Osteocyte (in vitro differentiated cells): ENCODE results near the gene SQOR. TPM values are rescaled to one million over a fixed set of nuclear protein-coding genes. Genes with fewer than 3 reads are reported as not detected.

ENCODE experiments used
- DNase-seq: peaks from one replicate; pipeline ENCODE4 v3.0.0; 2021; ENCODE audit warnings: mixed read lengths; ENCODE audit not compliant: unreplicated experiment; ENCODE audit errors: extremely low spot score
- H3K27ac Mint-ChIP-seq: one replicate; pipeline ENCODE4 v1.8.0; 2021; ENCODE audit warnings: mild to moderate bottlenecking, mixed read lengths; ENCODE audit not compliant: unreplicated experiment
- H3K27me3 Mint-ChIP-seq: one replicate; pipeline ENCODE4 v1.8.0; 2021; ENCODE audit warnings: mixed read lengths; ENCODE audit not compliant: unreplicated experiment
- H3K36me3 Mint-ChIP-seq: one replicate; pipeline ENCODE4 v1.8.0; 2021; ENCODE audit warnings: mixed read lengths; ENCODE audit not compliant: unreplicated experiment
- H3K4me1 Mint-ChIP-seq: one replicate; pipeline ENCODE4 v1.8.0; 2021; ENCODE audit warnings: mixed read lengths; ENCODE audit not compliant: unreplicated experiment
- H3K4me3 Mint-ChIP-seq: one replicate; pipeline ENCODE4 v1.8.0; 2021; ENCODE audit warnings: mild to moderate bottlenecking, moderate library complexity, mixed read lengths; ENCODE audit not compliant: unreplicated experiment
- H3K9me3 Mint-ChIP-seq: one replicate; pipeline ENCODE4 v1.8.0; 2021; ENCODE audit warnings: mixed read lengths; ENCODE audit not compliant: unreplicated experiment
- total RNA-seq: library from RNA; stranded (reverse); gene quantifications from 2 replicates; pipeline ENCODE4 v1.2.1, GENCODE V29; 2021
- TF ChIP-seq, protein P1 (sequence below): fragments of 200-600 bp; sonication (generic); IDR thresholded peaks from 2 replicates; pipeline ENCODE4 v1.5.0; 2021; ENCODE audit warnings: antibody characterized with exemption, mild to moderate bottlenecking, moderate library complexity

The SQOR gene
- total RNA-seq, 1 donor from 2014 or later, result 22.6 TPM

DNA sequence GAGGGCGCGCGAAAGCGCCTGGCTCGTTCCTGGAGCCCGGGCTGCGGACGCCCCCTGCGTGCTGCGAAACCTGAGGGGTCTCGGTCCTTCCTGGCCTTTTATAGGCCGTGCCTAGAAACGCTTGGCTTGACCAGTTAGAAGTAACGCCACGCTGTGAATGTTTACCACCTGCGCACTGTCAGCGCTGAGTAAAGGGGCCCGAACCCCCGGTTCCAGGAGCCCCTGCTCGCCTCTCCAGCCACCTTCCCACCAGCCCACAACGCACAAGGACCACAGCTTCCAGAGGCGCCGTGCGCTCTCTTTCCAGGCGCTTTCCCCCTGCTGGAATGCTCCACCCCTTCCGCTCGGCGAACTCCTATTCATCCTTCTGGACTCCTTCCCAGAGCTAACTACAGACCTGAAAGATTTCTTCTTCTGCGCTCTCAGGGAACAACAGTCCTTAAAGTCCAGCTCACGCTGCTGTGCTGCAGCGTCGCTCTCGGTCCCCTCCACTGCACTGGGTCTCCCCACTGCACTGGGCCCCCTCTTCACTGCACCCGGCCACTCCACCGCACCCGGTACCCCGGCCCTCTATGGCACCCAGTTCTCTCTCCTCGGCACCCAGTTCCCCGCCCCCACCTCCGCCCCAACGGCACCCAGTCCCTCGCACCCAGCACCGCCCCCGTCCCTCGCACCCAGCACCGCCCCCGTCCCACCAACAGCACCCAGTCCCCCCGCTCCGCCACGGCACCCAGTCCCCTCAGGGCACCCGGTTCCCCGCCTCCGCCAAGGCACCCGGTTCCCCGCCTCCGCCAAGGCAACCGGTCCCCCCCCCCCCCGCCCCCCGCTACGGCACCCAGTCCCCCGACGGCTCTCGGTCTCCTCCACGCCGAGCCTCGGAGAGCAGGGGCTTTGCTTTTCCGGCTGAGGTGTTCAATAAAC is 69.8 kb downstream of the SQOR start:
- H3K4me3 Mint-ChIP-seq, result peak overlapping the region; percentile 74
- no peak for DNase-seq
- H3K36me3 Mint-ChIP-seq, result no peaks in the 10 kb centered on the region
- TF ChIP-seq, protein P1, sequence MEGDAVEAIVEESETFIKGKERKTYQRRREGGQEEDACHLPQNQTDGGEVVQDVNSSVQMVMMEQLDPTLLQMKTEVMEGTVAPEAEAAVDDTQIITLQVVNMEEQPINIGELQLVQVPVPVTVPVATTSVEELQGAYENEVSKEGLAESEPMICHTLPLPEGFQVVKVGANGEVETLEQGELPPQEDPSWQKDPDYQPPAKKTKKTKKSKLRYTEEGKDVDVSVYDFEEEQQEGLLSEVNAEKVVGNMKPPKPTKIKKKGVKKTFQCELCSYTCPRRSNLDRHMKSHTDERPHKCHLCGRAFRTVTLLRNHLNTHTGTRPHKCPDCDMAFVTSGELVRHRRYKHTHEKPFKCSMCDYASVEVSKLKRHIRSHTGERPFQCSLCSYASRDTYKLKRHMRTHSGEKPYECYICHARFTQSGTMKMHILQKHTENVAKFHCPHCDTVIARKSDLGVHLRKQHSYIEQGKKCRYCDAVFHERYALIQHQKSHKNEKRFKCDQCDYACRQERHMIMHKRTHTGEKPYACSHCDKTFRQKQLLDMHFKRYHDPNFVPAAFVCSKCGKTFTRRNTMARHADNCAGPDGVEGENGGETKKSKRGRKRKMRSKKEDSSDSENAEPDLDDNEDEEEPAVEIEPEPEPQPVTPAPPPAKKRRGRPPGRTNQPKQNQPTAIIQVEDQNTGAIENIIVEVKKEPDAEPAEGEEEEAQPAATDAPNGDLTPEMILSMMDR, result no peak
- H3K27me3 Mint-ChIP-seq, result peaks cover 12% of the 10 kb centered on the region
- peak overlapping the region; percentile 46 for H3K27ac Mint-ChIP-seq
- H3K4me1 Mint-ChIP-seq, result peaks cover 10% of the 10 kb centered on the region
- no peaks in the 10 kb centered on the region for H3K9me3 Mint-ChIP-seq

DNA sequence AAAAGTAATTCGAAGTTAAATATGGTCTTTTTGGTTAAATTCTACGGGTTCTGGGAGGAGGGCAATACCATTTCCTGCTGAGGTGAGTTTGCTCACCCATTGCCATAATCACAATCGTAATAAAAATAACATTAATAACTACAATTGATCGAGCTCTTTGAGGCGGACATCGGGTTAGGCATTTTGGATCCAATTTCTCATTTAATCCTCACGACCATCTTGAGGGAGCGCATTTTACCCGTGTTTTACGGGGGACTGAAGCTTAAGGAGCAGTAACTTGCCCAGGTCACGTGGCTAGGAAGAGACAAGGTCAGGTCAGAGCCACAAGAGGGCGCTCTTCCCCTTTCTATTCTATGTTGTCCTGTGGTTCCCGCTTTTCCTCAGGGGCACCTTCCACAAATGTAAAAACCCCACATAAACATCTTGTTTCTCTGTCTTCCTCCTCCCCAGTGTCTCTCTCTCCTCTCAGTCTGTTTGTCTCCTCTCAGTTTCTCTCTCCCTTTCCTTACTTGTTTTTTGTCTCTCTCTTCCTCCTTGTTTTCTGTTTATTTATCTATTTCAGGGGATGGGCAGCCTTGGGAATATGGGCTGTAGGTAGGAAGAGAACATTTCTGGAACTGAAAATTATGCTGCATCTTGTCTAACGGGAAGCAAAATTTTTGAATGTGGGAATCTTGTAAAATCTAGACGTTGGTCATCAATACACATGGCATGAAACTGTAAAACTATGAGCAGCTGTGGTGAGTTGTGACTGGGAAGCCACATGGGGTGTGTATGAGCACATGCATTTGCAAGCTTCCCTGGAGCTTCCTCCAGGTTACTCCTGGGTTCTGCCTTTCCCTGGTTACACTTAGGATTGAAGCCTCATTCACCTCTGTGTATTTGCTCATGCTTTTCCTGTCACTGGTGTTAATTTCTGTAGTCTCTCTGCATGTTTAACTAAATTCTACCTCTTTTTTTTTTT is 71.0 kb downstream of the SQOR start:
- Mint-ChIP-seq H3K27me3 (peaks cover 16% of the 10 kb centered on the region), H3K9me3 (no peaks in the 10 kb centered on the region), H3K4me1 (peaks cover 10% of the 10 kb centered on the region), H3K27ac (peak overlapping the region; percentile 39), H3K36me3 (no peaks in the 10 kb centered on the region), H3K4me3 (peak overlapping the region; percentile 74)
- no peak for DNase-seq
- TF ChIP-seq, protein P1, result peak; percentile 93

DNA sequence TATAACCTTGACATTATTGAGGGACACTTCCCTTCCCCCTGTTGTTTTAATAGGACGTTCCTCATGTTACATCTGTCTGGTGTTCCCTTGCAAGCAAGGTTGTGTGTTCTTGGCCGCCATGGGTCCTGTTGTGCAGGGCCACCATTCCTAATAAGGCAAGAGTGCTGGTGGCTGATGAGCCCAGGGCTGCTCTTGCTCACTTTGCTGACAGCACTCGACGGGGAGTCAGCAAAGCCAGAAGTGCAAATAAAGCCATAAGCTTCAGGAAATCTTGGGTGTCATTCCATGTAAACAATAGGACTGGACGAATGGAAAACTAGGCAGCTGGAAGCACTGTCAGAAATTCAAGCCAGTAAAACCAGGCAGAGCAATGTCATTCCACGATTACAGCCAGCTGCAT is 75.8 kb downstream of the SQOR start:
- Mint-ChIP-seq H3K27me3 (peaks cover 36% of the 10 kb centered on the region), H3K4me3 (no peak overlapping the region), H3K36me3 (no peaks in the 10 kb centered on the region), H3K27ac (no peak overlapping the region), H3K4me1 (peaks cover 8% of the 10 kb centered on the region), H3K9me3 (no peaks in the 10 kb centered on the region)
- TF ChIP-seq, protein P1, result no peak
- no peak for DNase-seq

DNA sequence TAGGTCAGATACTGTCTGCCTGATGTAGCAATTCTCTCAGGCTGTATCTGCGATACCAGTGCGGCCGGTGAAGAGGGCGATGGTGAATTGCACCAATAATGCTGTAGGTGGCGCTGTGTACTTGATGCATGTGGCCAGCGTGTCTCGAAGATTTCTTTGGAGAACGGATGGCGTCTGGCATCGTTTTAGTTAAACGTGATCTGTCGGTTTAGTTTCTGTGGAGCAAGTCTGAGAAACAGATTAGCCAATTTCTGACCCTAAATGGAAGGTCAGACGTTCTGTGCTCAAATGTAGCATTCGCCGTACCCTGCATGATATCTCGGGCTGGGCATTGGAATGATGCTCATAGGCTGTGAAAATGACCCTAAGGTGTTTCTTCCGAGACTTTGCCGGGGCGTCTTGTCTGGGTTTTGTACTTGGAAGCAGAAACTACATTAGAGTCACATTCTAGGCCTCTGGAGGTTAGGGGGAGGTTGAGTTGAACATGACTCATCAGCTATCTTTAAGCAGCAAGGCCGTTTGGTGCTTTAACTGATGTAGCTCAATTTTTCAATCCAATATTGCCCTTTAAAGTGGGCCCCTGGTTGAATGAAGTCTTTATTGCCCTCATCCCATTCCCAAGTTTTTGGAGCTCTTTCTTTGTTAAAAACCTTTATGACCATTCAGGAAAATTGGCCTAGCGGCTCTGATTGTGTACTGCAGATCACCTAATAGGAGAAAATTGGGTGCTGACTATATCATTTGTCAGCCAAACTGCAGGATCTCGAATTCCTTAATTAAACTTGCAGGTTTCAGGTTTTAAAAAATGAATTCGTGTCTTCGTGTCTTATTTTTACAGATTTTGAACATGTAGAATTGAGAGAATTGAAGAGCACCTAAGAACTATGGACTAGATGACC is 80.0 kb downstream of the SQOR start:
- H3K27me3 Mint-ChIP-seq, result peaks cover 34% of the 10 kb centered on the region
- H3K4me1 Mint-ChIP-seq, result peaks cover 4% of the 10 kb centered on the region
- TF ChIP-seq, protein P1, result peak; percentile 84
- DNase-seq, result no peak
- H3K4me3 Mint-ChIP-seq, result no peak overlapping the region
- no peaks in the 10 kb centered on the region for H3K36me3 Mint-ChIP-seq
- no peaks in the 10 kb centered on the region for H3K9me3 Mint-ChIP-seq
- H3K27ac Mint-ChIP-seq, result no peak overlapping the region
